IPS-NIHi7 (cell line): Measurements from ENCODE around the gene GJA4.
"Not testable (repeated sequence)": the region's sequence is repeated elsewhere in the genome, so short reads cannot be mapped to it uniquely, and the experiment has no call there.

ENCODE experiments used
- DNase-seq: peaks from one replicate; pipeline ENCODE4 v3.0.0; 2012; ENCODE audit warnings: mixed read lengths; ENCODE audit errors: extremely low spot score

GJA4 gene

DNA sequence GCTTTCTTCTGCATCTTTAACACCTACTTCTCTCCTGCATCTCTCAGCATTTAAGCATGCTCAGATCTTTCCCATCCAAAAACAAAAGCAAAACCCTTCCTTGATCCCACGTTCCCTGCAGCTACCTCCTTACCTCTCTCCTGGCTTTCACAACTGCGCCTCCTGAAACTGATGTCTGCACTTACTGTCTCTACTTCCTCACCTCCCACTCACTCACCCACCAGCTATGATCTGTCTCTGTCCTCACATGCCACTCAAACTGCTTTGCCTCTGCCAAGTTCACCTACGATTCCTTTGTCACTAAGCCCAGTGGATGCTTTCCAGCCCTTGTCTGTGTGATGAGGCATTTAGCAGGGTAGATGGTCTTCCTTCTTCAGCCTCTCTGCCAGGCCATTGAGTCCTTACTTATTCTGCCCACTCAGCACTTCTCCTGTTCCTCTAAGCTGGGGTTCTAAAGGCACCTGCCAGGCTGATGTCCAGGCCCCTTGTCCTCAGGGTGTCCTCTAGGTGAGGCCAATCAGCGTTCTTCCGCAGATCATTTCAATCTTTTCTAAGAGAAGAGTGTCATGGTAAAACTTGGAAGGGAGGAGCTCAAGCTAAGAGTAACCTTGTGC, 21.8 kb upstream of the GJA4 start:
- DNase-seq: no peak

GRCh38 chr1:34771573-34772371, 21.0 kb upstream of the GJA4 start:
- no peak for DNase-seq

- DNase-seq: not testable (repeated sequence)
Observed at GRCh38 chr1:34773114-34773513, 19.7 kb upstream of the GJA4 start.

DNA sequence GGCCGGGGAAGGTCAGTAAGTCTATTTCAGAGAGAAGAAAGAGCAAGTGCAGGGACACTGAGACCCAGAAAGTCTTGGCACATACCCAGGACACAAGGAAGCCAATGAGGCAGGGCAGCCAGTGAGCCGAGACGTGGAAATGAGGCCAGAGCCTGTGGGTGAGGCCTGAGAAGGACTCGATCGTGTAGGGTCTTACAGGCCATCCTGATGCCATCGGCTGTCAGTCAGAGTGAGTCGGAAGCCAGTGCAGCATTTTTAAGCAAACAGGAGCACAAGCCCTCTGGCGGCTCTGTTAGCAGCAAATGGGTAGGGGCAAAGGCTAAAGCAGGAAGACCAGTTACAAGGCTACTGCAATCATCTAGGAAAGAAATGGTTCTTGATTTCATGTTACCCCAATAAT, 17.8 kb upstream of the GJA4 start:
- DNase-seq: no peak

GRCh38 chr1:34776911-34777310, 15.9 kb upstream of the GJA4 start:
- no peak for DNase-seq

GRCh38 chr1:34777519-34778321, 15.1 kb upstream of the GJA4 start:
- no peak for DNase-seq

GRCh38 chr1:34778381-34778780, 14.4 kb upstream of the GJA4 start:
- DNase-seq: no peak

DNA sequence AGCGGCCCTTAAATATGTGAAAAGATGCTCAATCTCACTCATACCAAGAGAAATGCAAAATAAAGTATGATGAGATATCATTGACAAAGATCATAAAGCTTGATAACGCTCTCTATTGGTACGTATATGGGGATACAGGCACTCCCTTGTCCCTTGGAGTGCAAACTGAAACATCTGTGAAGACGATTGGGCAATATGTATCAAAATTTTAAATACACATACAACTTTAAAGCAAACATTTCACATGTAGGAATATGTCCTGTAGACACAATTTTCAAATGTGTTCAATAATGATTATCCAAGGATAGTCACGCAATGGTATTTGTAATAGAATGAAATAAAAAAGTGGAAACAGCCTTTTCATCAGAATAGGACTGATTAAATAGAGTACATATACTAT, 13.8 kb upstream of the GJA4 start:
- DNase-seq: no peak

GRCh38 chr1:34779526-34779925, 13.3 kb upstream of the GJA4 start:
- no peak for DNase-seq

DNA sequence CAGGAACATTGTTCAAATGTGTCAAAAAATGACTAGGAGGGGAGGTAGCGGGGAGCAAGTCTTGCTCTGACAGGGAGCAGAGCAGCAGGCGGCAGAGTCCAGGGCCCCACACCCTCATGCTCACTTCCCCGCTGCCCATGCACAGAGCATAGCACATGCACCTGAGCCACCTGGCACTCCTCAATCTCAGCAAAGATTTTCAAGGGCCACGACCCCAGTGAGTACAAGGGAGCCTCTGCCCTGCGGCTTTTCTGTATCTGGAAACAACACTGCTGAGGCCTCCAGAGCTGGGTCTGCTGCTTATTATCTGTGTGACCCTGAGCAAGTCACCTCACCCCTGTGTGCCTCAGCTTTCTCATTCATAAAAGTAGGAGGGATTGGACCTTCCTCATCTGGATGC, 12.8 kb upstream of the GJA4 start:
- DNase-seq: no peak

DNA sequence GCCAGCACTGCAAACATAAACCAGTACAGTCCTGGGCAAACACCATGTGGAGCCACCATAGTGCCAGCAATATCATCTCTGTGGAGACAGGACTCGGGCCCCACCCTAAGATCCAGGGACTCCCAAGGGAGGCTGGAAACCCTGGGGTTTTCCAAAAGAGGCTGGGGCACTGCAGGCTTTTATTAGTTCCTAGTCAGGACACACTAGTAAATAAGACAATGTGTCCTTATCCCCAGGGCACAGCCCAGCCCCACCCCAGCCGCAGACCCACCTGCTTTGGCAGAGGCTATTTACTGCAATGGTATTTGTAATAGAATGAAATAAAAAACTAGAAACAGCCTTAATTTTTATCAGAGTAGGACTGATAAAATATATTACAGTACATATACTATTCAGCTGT, 12.3 kb upstream of the GJA4 start:
- DNase-seq: no peak

GRCh38 chr1:34781071-34781843, 11.5 kb upstream of the GJA4 start, which contains the start of gene GJB3:
TSS of gene GJB3 (plus strand) at chr1:34781214. CDS start at chr1:34784763, 3,549 bp downstream.
- DNase-seq: peak; percentile 70

DNA sequence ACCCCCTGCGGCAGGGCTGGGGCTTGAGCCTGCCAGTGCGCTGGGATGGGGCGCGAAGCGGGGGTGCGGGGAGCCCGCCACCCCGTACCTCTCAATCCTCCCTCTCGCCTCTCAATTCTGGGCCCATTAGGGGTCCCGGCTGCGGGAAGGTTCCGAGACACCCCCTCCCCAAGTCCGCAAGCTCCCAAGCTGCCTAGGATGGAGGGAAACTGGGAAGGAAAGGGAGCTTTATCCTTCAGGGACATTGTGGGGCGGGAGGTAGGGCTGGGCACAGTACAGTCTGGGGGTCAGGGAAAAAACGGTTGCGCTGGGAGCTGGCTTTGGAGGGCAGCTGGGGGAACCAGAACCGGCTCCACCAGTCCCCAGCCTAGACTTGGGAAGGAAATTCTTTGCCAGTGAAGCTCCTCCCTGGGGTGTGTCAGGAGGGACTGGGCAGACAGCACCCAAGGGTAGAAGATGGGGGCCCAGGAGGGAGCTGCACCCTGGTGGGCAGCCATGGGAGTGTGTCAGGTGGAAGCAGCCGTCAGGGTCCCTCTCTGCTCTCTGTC, 10.9 kb upstream of the GJA4 start:
- peak; percentile 39 for DNase-seq

GRCh38 chr1:34784751-34785221, 8.0 kb upstream of the GJA4 start:
- no peak for DNase-seq

DNA sequence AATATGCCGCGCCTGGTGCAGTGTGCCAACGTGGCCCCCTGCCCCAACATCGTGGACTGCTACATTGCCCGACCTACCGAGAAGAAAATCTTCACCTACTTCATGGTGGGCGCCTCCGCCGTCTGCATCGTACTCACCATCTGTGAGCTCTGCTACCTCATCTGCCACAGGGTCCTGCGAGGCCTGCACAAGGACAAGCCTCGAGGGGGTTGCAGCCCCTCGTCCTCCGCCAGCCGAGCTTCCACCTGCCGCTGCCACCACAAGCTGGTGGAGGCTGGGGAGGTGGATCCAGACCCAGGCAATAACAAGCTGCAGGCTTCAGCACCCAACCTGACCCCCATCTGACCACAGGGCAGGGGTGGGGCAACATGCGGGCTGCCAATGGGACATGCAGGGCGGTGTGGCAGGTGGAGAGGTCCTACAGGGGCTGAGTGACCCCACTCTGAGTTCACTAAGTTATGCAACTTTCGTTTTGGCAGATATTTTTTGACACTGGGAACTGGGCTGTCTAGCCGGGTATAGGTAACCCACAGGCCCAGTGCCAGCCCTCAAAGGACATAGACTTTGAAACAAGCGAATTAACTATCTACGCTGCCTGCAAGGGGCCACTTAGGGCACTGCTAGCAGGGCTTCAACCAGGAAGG, 7.4 kb upstream of the GJA4 start:
- no peak for DNase-seq

DNA sequence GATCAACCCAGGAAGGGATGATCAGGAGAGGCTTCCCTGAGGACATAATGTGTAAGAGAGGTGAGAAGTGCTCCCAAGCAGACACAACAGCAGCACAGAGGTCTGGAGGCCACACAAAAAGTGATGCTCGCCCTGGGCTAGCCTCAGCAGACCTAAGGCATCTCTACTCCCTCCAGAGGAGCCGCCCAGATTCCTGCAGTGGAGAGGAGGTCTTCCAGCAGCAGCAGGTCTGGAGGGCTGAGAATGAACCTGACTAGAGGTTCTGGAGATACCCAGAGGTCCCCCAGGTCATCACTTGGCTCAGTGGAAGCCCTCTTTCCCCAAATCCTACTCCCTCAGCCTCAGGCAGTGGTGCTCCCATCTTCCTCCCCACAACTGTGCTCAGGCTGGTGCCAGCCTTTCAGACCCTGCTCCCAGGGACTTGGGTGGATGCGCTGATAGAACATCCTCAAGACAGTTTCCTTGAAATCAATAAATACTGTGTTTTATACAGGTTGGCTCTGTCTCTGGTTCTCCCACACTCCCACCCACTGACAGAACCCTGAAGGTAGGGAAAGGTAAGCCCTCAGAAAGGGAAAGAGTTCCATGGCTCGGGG, 6.8 kb upstream of the GJA4 start:
- DNase-seq: no peak

GRCh38 chr1:34786521-34787325, 6.1 kb upstream of the GJA4 start:
- DNase-seq: peak; percentile 83

DNA sequence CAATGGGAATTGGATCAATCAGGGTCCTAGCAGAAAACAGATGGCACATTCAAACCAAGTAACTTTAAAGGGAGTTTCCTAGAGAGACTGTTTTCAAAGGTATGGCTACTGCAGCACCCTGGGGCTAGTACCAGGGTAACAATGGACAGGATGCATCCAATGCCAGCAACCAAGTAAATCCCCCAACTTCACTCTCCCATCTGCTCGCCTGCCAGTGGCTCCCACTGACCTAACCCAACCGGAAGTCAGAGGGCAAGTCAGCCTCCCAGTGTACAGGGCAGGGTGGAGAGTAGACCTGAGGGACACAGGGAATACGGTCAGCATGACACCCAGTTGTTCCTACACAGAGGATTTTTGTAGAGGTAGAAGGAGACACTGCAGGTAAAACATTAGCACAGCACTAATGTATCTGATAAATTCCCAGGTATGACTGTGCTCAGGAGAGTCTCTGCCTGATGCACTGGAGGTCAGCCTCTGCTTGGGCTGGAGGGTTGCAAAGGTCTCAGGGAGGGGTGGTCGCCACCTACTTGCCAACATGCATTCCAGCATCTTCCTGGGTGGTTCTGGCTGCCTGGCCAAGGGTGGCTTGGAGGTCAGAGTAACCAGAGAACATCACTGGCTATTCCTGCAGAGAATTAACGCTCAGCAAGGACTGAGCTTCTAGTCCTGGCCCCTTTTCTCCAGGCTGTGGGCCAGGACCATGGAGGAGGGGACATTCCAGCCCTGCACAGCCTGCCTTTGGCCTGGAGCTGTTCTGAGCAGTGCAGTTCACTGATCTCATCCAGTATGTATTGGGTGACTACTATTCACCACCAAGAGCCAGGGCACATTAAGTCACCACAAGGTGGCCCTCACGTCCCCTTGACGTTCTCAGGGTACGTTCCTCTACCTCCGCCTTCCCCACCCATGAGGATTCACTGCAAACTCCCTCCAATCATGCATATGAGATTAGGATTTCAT, 5.1 kb upstream of the GJA4 start:
- DNase-seq: peak; percentile 48
